ENCODE results near the gene CYSTM1.

Gene CYSTM1

DNA sequence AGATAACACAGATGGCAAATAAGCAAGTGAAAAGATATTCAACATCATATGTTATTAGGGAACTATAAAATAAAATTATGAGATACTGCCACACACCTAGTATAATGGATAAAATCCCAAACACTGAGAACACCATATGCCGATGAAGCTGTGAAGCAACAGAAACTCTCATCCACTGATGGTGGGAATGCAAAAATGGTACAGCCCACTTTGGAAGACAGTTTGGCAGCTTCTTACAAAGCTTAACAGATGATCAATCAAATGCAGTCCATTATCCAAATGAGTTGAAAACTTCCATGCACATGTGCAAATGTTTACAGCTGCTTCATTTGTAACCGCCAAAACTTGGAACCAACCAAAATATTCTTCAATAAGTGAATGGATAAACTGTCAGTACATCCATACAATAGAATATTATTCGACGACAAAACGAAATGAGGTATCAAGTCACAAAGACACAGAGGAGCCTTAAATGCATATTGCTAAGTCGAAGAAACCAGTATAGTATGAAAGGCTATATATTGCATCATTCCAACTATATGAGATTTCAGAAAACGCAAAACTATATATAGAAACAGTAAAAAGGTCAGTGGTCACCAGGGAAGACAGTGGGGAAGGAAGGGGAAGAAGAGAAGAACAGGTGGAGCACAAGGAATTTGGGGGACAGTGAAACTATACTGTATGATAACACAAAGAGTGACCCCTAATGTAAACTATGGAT, 113.0 kb downstream of the CYSTM1 start:
- TF ChIP-seq, protein P1, sequence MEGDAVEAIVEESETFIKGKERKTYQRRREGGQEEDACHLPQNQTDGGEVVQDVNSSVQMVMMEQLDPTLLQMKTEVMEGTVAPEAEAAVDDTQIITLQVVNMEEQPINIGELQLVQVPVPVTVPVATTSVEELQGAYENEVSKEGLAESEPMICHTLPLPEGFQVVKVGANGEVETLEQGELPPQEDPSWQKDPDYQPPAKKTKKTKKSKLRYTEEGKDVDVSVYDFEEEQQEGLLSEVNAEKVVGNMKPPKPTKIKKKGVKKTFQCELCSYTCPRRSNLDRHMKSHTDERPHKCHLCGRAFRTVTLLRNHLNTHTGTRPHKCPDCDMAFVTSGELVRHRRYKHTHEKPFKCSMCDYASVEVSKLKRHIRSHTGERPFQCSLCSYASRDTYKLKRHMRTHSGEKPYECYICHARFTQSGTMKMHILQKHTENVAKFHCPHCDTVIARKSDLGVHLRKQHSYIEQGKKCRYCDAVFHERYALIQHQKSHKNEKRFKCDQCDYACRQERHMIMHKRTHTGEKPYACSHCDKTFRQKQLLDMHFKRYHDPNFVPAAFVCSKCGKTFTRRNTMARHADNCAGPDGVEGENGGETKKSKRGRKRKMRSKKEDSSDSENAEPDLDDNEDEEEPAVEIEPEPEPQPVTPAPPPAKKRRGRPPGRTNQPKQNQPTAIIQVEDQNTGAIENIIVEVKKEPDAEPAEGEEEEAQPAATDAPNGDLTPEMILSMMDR (IDR thresholded peaks at IDR 0.05), result no peak
- DNase-seq (ENCODE audit: low spot score), result no peak
- H3K27ac ChIP-seq, result no peak overlapping the region
- no peak overlapping the region for H3K4me3 ChIP-seq

DNA sequence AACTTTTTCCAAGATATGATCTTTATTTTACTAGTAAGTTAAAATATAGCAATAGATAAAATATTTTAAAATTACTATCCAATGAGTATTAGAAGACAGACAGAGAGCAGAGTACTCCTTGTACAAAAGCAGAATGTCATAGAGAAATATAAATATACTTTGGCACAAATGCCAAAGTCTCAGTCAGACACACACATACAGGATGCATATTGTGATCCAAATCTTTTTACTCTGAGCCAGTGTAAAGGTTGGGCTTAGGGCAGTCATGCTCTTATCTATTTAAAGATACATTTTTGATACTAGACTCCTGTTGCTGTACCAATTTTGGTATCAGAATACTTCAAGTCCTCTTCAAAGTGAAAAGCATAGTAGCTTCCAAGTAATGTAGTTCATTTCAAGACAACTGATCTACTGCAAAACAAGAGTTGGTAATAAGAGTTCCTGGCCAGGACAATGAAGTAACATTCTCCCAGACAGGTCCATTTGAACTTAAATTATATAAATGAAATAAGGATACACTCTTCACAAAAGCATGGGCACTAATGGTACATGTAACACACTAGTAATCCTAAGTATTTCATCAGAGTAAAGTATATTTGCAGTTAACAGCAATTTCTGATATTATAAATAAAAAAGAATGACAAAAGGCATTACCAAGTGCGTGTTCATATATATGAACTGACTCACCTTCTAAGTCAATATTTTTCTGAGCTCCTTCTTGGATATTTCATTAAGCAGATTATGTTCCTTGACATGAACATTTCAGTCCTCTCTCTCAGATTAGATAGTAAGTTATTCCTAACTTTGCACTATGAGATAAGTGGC, 117.4 kb downstream of the CYSTM1 start:
- DNase-seq (ENCODE audit: low spot score), result no peak
- TF ChIP-seq, protein P1 (IDR thresholded peaks at IDR 0.05), result no peak
- Histone ChIP-seq H3K27ac (peak overlapping the region; percentile 64 to 81), H3K4me3 (peak overlapping the region; percentile 7)
